ENCODE results near the gene PPIE. TPM values are rescaled to one million over a fixed set of nuclear protein-coding genes. Genes with fewer than 3 reads are reported as not detected.
"Not testable (repeated sequence)": the region's sequence is repeated elsewhere in the genome, so short reads cannot be mapped to it uniquely, and the experiment has no call there.

Gene PPIE
- polyA plus RNA-seq, 3 donors from 2014 or later: 99.6 to 177 (median 133) TPM

GRCh38 chr1:39769502-39769901 lies 30.8 kb downstream of the PPIE start:
- H3K4me1 Mint-ChIP-seq; H3K9me3 Mint-ChIP-seq; H3K27me3 Mint-ChIP-seq (ENCODE audit: low read depth in 3 of 3); H3K36me3 Mint-ChIP-seq; H3K27ac Mint-ChIP-seq; H3K4me3 Mint-ChIP-seq; DNase-seq: not testable (repeated sequence)

- not testable (repeated sequence) for H3K27me3 Mint-ChIP-seq (ENCODE audit: low read depth in 3 of 3); H3K9me3 Mint-ChIP-seq; H3K36me3 Mint-ChIP-seq; H3K4me1 Mint-ChIP-seq
- DNase-seq: peak; percentile 18 to 52 (median 31)
- Mint-ChIP-seq H3K27ac (peak overlapping the region in 1 of 6 donors; percentile 49), H3K4me3 (peak overlapping the region in 3 of 5 donors; percentile 39 to 71 (median 41))
These were observed 31.7 kb downstream of the PPIE start for GRCh38 chr1:39770100-39771021.

GRCh38 chr1:39771022-39771532 lies 32.4 kb downstream of the PPIE start, which contains the start of gene OXCT2:
Gene OXCT2, minus strand, starts transcription at chr1:39771348. Its CDS starts 93 bp downstream, at chr1:39771255.
- H3K27ac Mint-ChIP-seq: peak within 1 kb of the TSS in 1 of 6 donors; percentile 49
- not testable (repeated sequence) for H3K4me1 Mint-ChIP-seq; H3K9me3 Mint-ChIP-seq; H3K36me3 Mint-ChIP-seq; H3K27me3 Mint-ChIP-seq (ENCODE audit: low read depth in 3 of 3); DNase-seq
- H3K4me3 Mint-ChIP-seq: peak within 1 kb of the TSS in 3 of 5 donors; percentile 39 to 71 (median 41)

GRCh38 chr1:39773369-39773979 lies 34.8 kb downstream of the PPIE start:
- H3K4me1 Mint-ChIP-seq, DNase-seq: not testable (repeated sequence)

GRCh38 chr1:39775141-39775540 lies 36.5 kb downstream of the PPIE start:
- H3K36me3 Mint-ChIP-seq; H3K27me3 Mint-ChIP-seq (ENCODE audit: low read depth in 3 of 3); H3K4me1 Mint-ChIP-seq; H3K27ac Mint-ChIP-seq; H3K9me3 Mint-ChIP-seq; DNase-seq; H3K4me3 Mint-ChIP-seq: not testable (repeated sequence)

More at GRCh38 chr1:39773369-39773979, 34.8 kb downstream of the PPIE start:
- not testable (repeated sequence) for H3K27me3 Mint-ChIP-seq (ENCODE audit: low read depth in 3 of 3); H3K27ac Mint-ChIP-seq; H3K9me3 Mint-ChIP-seq; H3K4me3 Mint-ChIP-seq; H3K36me3 Mint-ChIP-seq

- Mint-ChIP-seq H3K27ac (peak overlapping the region in 4 of 6 donors; percentile 22 to 85 (median 60)), H3K4me3 (peak overlapping the region in 1 of 5 donors; percentile 39)
- not testable (repeated sequence) for H3K4me1 Mint-ChIP-seq; H3K9me3 Mint-ChIP-seq; DNase-seq; H3K36me3 Mint-ChIP-seq; H3K27me3 Mint-ChIP-seq (ENCODE audit: low read depth in 3 of 3)
These were observed 37.2 kb downstream of the PPIE start for GRCh38 chr1:39775676-39776399.

- no peaks in the 10 kb centered on the region for H3K36me3 Mint-ChIP-seq
- H3K27ac Mint-ChIP-seq: peak overlapping the region in 4 of 6 donors; percentile 22 to 85 (median 60)
- H3K9me3 Mint-ChIP-seq: no peaks in the 10 kb centered on the region
- peaks cover 7 to 8% of the 10 kb centered on the region in 2 donors for H3K4me1 Mint-ChIP-seq
- peak overlapping the region in 3 of 5 donors; percentile 23 to 41 (median 39) for H3K4me3 Mint-ChIP-seq
- peak in 2 of 3 donors; percentile 25 to 43 for DNase-seq
- H3K27me3 Mint-ChIP-seq (ENCODE audit: low read depth in 3 of 3): peaks cover 0 to 3% (median 0%) of the 10 kb centered on the region in 3 donors
These were observed 37.7 kb downstream of the PPIE start for GRCh38 chr1:39776400-39776713.

GRCh38 chr1:39776886-39777285 lies 38.2 kb downstream of the PPIE start:
- no peak for DNase-seq
- H3K9me3 Mint-ChIP-seq: no peaks in the 10 kb centered on the region
- H3K4me3 Mint-ChIP-seq: peak overlapping the region in 1 of 5 donors; percentile 13
- peaks cover 7 to 8% of the 10 kb centered on the region in 2 donors for H3K4me1 Mint-ChIP-seq
- no peaks in the 10 kb centered on the region for H3K36me3 Mint-ChIP-seq
- H3K27ac Mint-ChIP-seq: peak overlapping the region in 2 of 6 donors; percentile 22 to 76
- peaks cover 0 to 3% (median 0%) of the 10 kb centered on the region in 3 donors for H3K27me3 Mint-ChIP-seq (ENCODE audit: low read depth in 3 of 3)

GRCh38 chr1:39777306-39777705 lies 38.6 kb downstream of the PPIE start:
- H3K9me3 Mint-ChIP-seq: no peaks in the 10 kb centered on the region
- H3K36me3 Mint-ChIP-seq: no peaks in the 10 kb centered on the region
- H3K4me1 Mint-ChIP-seq: peaks cover 7 to 8% of the 10 kb centered on the region in 2 donors
- DNase-seq: no peak
- H3K27me3 Mint-ChIP-seq (ENCODE audit: low read depth in 3 of 3): peaks cover 0 to 3% (median 0%) of the 10 kb centered on the region in 3 donors
- H3K4me3 Mint-ChIP-seq: no peak overlapping the region
- peak overlapping the region in 2 of 6 donors; percentile 12 to 43 for H3K27ac Mint-ChIP-seq

GRCh38 chr1:39777896-39778295 lies 39.2 kb downstream of the PPIE start:
- H3K27me3 Mint-ChIP-seq (ENCODE audit: low read depth in 3 of 3); H3K9me3 Mint-ChIP-seq; H3K27ac Mint-ChIP-seq; H3K4me3 Mint-ChIP-seq; DNase-seq; H3K36me3 Mint-ChIP-seq; H3K4me1 Mint-ChIP-seq: not testable (repeated sequence)

- H3K9me3 Mint-ChIP-seq; H3K36me3 Mint-ChIP-seq; H3K4me1 Mint-ChIP-seq; H3K27ac Mint-ChIP-seq; H3K4me3 Mint-ChIP-seq; DNase-seq; H3K27me3 Mint-ChIP-seq (ENCODE audit: low read depth in 3 of 3): not testable (repeated sequence)
These were observed 39.9 kb downstream of the PPIE start for GRCh38 chr1:39778463-39779099.

- no peak overlapping the region for H3K27ac Mint-ChIP-seq
- H3K9me3 Mint-ChIP-seq: no peaks in the 10 kb centered on the region
- DNase-seq: no peak
These were observed 40.5 kb downstream of the PPIE start for GRCh38 chr1:39779137-39779536.

GRCh38 chr1:39779821-39780220 lies 41.1 kb downstream of the PPIE start:
- Mint-ChIP-seq H3K36me3 (no peaks in the 10 kb centered on the region), H3K27ac (no peak overlapping the region), H3K9me3 (no peaks in the 10 kb centered on the region), H3K4me1 (peaks cover 7 to 8% of the 10 kb centered on the region in 2 donors), H3K4me3 (no peak overlapping the region), H3K27me3 (ENCODE audit: low read depth in 3 of 3) (peaks cover 0 to 3% (median 0%) of the 10 kb centered on the region in 3 donors)
- no peak for DNase-seq

More at GRCh38 chr1:39779137-39779536, 40.5 kb downstream of the PPIE start:
- peaks cover 7 to 8% of the 10 kb centered on the region in 2 donors for H3K4me1 Mint-ChIP-seq
- no peaks in the 10 kb centered on the region for H3K36me3 Mint-ChIP-seq
- H3K4me3 Mint-ChIP-seq: no peak overlapping the region
- peaks cover 0 to 3% (median 0%) of the 10 kb centered on the region in 3 donors for H3K27me3 Mint-ChIP-seq (ENCODE audit: low read depth in 3 of 3)

All from immature natural killer cell (primary cell).